Nucleus accumbens (tissue), 56 donors: ENCODE data around the gene LTC4S.
"Not testable (repeated sequence)": the region's sequence is repeated elsewhere in the genome, so short reads cannot be mapped to it uniquely, and the experiment has no call there.

ENCODE experiments used
- DNase-seq, 56 donors: peaks; one replicate each; lab custom pipeline; 2025; lab: John Stamatoyannopoulos, UW

LTC4S gene

DNA sequence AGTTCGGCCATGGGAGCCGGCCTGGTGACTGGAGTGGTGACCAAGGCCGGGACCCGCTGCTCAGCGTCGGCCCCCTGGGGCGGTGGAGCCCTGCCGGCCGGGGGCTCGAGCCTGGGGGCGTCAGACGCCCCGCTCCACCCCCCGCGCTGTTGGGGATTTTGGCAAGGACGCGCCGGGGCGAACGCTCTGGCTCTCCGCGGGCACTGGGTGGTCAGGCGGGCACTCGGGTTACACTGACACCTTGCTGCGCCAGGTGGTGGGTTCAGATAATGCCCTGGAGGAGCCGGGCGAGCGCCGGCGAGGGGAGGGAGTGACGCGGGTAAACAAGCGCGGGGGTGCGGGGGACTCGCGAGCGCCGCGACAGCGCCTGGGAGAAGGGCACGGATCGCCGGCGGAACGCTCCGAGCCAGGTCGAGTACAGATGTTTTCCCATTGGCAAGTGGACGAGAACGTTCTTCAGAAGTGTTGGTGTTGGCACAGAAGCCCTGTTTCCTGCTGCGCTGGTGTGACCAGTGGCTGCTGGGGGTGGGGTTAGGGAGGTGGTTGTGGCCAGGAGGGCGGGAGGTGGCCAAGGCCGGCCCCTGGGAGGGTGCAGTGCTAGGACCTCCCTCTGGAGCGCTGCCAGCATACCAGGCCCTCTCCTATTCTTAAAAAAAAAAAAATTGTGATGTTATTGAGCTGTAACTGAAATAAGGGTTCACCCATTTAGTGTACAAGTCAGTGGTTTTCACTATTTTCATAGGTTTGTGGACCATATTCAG, 27.7 kb downstream of the LTC4S start:
- peak in 55 of 56 donors; percentile 35 to 93 (median 80) for DNase-seq

DNA sequence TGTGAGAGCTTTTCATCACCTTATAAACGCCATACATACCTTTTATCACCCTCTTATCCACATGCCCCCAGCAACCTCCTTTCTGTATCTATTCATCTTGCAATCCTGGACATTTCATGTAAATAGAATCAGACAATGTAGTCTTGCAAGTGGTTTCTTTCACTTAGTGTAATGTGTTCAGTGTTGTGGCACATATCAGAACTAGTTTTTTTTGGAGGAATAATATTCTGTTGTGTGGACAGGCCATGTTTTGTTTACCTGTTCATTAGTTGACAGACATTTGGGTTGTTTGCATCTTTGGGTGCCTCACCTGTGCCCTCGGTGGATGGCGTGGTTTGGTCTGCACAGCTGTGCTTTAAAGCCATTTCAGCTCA, 28.3 kb downstream of the LTC4S start:
- no peak for DNase-seq

DNA sequence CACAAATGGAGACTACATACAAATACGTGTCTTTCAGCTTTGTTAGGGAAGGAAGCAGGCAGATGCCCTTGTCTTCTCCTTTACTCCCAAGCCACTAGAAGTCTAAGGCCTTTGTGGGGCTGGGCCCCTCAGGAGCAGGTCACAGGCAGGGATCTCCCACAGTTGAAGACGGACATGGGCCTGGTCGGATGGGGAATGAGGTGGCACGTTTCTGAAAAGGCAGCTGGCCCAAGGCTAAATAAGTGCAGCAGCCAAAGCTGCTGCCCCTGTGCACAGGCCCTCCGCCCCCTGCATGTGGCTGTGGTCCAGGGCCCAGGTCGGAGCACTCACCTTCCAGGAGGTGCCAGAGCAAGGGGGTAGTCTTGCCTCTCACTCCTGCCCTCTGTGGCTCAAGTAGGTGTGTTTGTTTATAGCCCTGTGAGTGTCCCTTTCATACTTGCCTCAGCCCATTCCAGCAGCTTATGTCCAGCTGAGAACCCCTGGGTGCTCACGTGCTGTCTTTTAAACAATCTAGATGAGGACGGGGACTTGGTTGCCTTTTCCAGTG, 28.7 kb downstream of the LTC4S start:
- DNase-seq: no peak

DNA sequence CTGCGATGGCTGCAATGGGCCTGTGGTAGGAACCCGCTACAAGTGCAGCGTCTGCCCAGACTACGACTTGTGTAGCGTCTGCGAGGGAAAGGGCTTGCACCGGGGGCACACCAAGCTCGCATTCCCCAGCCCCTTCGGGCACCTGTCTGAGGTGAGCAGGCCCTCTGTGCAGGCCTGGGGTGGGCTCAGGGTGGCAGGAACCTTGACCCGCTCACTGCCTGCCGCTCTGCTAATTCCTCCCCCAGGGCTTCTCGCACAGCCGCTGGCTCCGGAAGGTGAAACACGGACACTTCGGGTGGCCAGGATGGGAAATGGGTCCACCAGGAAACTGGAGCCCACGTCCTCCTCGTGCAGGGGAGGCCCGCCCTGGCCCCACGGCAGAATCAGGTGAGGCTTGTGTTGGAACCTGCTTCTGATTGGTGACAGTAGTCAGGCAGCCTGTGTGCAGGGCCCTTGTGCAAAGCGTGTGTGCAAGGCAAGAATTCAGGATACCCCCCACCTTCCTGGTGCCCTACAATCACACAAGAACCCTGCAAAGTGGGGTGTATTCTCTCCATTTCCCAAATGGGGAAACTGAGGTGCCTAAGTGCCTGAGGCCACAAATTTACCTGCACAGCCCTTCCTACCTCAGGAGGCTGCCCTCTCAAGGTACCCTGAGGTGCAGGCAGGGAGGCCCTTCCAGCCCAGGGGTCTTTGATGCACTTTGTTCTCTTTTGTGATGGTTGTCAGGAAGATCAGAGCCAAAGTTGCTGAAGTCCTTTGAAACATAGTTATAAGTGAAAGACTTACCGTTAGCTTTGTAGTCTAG, 30.4 kb downstream of the LTC4S start:
- DNase-seq: no peak

DNA sequence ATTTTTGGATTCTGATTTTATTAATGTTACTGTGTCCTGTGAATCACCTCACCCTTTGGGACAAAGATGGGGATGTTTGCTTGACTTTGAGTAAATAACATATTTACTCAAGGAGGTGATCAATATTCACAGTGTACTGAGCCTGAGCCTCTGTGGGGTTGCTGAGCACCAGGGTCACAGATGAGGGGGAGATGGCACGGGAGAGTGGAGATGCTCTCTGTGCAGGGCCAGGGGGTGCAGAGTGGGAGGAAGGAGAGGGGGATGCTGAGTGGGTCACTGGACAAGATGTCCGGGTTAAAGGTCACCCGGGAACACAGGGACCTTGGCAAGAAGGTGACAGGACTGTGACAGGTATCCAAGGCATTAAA, 30.9 kb downstream of the LTC4S start:
- no peak for DNase-seq

DNA sequence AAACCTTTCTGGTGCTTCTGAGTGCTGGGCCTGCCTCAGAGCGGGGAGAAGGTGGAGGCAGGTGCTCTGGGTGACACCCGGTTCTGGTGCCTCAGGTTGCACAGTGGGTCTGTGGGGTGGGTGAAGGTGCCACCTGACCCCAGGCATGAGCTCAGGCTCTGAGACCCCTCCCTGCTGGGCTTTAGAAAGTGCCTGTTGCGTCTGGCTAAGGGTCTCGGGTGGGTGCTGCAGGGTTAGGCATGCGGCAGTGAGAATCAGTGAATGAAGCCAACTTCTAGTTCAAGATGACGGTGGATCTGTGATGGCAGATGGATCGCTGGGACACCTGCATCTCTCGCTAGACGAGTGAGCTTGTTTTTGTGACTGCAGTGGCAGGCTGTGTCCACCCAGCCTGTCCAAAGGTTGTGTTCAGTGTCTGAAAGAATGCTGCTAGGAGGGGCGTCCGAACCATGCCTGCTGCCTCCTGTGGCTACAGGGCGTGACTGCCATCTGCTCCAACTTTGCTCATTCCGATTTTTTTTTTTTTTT, 31.9 kb downstream of the LTC4S start:
- no peak for DNase-seq

DNA sequence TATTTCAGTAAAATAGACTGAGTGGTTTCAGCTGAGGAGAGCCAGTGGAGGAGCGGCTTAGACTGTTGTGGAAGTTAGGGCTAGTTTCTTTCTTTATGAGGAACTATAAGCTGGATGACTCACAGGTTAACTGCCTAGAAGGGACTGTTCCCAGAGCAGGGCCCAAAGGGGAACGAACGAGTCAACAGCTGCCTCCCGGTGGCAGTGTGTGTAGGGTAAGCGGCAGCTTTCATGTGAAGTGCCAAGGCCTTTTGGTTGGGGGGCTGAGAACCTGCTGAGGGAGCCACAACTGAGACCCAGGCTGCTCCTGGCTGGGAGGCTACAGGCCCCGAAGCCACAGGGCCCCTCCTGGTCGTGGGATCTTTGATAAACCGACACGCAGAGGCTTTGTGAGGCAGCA, 33.9 kb downstream of the LTC4S start:
- DNase-seq: no peak

DNA sequence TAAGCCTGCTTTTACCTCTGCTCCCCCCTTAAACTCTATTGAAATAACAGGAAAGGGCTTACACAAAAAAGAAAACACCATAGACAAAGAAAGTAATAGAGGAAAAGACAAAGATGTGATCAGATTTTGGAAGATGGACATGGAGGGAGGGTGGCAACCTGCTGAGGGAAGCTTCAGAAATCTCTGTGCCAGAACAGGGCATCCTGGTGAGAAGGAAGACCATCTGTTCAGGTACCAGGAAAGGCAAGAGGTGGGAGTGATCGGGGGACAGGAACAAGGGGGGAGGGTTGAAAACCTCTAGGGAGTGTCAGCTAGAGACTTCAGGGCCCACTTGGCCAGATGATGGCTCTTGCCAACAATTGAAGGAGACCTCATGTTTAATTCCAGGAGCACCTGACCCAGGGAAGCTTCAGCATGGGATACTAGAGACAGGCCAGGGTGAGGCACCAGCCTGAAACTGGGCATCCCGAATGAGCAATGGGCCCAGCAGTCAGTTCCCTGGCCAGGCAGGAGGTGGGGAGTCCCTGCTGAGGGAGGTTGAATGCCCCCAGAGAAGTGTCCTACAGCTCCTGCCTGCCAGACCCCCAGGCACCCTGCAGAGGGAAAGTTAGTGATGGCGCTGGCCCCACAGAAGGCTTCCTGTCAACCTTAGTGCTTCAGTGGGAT, 35.1 kb downstream of the LTC4S start:
- no peak for DNase-seq

DNA sequence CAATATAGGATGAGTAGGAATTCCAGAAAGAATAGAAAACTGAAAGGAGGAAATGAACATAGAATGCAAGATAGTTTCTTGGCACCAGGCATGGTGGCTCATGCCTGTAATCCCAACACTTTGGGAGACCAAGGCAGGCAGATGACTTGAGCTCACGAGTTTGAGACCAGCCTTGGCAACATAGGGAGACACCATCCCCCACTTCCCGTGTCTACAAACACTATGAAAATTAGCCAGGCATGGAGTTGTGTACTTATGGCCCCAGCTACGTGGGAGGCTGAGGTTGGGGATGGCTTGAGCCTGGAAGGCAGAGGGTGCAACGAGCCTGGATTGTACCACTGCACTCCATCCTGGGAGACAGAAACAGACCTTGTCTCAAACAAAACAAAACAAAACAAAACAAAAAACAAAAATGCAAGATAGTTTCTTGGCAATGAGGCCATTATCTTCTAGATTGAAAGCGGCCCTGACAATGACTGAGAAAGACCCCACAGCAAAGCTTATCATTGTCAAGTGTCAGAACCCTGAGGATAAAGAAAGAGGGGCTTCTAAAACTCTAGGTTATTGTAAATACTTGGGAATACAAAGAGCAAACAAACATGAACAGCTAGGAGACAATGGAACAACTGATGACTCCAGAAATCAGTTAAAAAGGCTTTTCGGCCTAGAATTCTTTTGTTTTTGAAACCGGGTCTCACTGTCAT, 36.1 kb downstream of the LTC4S start:
- DNase-seq: no peak

DNA sequence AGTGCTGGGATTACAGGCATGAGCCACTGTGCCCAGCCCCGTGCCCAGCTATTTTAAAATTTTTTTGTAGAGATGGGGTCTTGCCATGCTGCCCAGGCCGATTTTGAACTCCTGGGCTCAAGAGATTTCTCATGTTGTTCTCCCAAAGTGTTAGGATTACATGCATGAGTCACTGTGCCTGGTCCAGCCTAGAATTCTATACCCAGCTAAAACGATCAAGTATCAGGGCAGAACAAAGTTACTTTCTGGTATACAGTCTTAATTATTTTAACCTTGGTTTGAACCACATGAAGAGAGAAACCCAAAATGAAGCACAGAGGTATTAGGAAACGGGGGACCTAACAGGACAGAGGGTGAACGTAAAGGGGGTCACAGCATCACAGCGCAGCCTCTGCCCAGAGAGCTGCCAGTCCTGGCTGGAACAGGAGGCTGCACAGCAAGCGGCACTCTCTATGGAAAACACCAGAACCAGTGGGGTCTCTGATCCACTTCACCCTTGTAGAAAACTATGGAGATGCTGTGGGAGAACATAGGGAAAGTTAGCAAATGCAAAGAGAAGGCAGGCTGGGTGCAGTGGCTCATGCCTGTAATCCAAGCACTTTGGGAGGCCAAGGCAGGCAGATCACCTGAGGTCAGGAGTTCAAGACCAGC, 37.2 kb downstream of the LTC4S start:
- DNase-seq: no peak

DNA sequence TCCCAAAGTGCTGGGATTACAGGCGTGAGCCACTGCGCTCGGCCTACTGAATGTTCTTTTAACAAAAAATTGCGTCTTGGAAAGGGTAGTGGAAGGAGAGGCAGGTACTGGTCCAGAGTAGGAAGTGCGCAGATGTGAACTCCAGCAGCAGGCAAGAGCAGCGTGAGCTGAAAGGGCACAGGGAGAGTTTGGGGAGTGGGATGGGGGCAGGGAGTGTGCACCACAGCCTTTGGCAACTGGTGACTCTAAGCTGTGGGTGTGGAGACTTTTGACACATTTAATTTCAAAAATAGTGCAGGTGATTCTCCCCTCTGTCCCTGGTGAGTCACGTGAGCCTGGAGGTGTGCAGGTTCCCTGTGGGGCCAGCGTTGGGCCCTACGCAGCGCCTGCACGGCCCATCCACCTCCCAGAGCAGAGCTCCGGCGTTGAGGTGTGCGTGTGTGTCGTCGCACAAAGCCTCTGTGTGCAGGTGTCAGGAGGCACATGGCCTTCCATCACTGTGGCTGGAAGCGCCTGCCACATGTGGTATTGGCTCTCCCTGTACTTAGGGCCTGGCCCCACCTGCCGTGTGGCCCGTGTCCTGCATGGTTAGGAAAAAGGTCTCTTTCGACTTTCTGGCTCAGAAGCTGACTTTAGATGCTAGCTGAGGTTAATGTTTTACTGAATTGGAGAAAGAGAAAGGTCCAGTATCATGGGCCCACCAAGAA, 38.4 kb downstream of the LTC4S start:
- DNase-seq: no peak

DNA sequence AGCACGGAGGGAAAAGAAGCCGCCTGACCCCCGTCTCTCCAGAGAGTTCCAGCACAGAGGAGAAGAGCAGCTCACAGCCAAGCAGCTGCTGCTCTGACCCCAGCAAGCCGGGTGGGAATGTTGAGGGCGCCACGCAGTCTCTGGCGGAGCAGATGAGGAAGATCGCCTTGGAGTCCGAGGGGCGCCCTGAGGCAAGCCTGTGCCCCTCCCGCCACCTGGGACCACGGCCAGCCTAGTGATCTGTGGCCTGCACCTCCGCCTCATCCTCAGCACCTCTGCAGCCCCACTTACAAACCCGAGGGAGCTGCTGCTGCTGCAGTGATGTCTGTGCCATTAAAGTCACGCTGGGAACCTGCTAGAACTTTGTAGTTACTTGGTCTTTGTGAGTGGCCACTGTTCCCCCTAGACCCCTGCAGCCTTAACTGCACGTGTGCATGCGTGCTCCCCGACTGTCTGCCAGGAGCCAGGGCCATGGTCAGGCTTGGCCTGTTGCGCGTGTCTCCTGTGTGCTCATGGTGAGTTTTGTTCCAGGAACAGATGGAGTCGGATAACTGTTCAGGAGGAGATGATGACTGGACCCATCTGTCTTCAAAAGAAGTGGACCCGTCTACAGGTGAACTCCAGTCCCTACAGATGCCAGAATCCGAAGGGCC, 39.4 kb downstream of the LTC4S start:
- DNase-seq: no peak

DNA sequence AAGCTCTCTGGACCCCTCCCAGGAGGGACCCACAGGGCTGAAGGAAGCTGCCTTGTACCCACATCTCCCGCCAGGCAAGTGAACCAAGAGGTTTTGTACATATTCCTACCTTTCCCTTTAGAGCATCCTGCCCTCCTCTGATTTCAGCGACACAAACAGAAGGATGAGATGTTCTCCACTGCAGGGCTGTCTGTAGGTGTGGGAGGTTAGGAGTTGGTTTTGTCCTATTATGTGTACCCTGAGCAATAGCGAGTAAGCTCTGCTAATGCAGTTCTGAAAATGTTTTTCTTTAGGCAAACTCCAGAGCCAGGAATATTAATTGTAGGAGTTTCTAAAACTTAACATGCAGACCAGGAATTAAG, 39.9 kb downstream of the LTC4S start:
- DNase-seq: peak in 2 of 56 donors; percentile 22 to 53

DNA sequence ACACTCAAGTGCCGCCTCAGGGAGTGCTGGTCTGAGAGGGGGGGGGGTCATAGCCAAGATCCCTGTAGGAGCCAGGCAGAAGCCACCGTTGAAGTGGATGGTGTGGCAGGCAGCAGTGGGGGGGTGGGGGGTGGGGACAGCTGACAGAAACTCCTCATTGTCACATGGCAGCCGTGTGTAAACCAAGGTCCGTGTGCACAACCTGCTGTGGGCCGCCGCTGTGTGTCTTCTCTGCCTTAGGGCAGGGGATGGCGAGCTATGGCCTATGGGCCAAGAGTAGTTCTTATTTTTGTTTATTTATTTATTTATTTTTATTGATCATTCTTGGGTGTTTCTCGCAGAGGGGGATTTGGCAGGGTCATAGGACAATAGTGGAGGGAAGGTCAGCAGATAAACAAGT, 40.3 kb downstream of the LTC4S start:
- no peak for DNase-seq

DNA sequence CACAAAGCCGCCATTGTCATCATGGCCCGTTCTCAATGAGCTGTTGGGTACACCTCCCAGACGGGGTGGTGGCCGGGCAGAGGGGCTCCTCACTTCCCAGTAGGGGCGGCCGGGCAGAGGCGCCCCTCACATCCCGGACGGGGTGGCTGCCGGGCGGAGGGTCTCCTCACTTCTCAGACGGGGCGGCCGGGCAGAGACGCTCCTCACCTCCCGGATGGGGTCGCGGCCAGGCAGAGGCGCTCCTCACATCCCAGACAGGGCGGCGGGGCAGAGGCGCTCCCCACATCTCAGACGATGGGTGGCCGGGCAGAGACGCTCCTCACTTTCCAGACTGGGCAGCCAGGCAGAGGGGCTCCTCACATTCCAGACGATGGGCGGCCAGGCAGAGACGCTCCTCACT, 41.1 kb downstream of the LTC4S start:
- DNase-seq: not testable (repeated sequence)

DNA sequence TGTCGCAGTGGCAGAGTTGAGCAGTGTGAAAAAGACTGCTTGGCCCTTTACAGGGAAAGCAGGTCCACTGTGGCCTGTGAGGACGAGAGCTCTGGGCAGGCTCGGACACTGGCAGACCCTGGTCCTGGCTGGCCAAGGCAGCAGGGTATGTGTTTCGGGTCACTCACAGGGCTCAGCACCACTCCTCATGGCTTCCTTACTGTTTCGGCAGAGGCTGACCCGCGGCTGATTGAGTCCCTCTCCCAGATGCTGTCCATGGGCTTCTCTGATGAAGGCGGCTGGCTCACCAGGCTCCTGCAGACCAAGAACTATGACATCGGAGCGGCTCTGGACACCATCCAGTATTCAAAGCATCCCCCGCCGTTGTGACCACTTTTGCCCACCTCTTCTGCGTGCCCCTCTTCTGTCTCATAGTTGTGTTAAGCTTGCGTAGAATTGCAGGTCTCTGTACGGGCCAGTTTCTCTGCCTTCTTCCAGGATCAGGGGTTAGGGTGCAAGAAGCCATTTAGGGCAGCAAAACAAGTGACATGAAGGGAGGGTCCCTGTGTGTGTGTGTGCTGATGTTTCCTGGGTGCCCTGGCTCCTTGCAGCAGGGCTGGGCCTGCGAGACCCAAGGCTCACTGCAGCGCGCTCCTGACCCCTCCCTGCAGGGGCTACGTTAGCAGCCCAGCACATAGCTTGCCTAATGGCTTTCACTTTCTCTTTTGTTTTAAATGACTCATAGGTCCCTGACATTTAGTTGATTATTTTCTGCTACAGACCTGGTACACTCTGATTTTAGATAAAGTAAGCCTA, 42.6 kb downstream of the LTC4S start:
- no peak for DNase-seq

DNA sequence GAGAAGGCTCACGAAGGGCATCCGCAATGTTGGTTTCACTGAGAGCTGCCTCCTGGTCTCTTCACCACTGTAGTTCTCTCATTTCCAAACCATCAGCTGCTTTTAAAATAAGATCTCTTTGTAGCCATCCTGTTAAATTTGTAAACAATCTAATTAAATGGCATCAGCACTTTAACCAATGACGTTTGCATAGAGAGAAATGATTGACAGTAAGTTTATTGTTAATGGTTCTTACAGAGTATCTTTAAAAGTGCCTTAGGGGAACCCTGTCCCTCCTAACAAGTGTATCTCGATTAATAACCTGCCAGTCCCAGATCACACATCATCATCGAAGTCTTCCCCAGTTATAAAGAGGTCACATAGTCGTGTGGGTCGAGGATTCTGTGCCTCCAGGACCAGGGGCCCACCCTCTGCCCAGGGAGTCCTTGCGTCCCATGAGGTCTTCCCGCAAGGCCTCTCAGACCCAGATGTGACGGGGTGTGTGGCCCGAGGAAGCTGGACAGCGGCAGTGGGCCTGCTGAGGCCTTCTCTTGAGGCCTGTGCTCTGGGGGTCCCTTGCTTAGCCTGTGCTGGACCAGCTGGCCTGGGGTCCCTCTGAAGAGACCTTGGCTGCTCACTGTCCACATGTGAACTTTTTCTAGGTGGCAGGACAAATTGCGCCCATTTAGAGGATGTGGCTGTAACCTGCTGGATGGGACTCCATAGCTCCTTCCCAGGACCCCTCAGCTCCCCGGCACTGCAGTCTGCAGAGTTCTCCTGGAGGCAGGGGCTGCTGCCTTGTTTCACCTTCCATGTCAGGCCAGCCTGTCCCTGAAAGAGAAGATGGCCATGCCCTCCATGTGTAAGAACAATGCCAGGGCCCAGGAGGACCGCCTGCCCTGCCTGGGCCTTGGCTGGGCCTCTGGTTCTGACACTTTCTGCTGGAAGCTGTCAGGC, 43.6 kb downstream of the LTC4S start:
- DNase-seq: no peak
